HS-5 (cell line): ENCODE measurements around the gene ALDH1L2.
"Not testable (repeated sequence)": the region's sequence is repeated elsewhere in the genome, so short reads cannot be mapped to it uniquely, and the experiment has no call there.

Experiments used
- DNase-seq: peaks from one replicate; pipeline ENCODE4 v3.0.0-alpha.2; 2012; ENCODE audit warnings: low read depth

ALDH1L2 gene

DNA sequence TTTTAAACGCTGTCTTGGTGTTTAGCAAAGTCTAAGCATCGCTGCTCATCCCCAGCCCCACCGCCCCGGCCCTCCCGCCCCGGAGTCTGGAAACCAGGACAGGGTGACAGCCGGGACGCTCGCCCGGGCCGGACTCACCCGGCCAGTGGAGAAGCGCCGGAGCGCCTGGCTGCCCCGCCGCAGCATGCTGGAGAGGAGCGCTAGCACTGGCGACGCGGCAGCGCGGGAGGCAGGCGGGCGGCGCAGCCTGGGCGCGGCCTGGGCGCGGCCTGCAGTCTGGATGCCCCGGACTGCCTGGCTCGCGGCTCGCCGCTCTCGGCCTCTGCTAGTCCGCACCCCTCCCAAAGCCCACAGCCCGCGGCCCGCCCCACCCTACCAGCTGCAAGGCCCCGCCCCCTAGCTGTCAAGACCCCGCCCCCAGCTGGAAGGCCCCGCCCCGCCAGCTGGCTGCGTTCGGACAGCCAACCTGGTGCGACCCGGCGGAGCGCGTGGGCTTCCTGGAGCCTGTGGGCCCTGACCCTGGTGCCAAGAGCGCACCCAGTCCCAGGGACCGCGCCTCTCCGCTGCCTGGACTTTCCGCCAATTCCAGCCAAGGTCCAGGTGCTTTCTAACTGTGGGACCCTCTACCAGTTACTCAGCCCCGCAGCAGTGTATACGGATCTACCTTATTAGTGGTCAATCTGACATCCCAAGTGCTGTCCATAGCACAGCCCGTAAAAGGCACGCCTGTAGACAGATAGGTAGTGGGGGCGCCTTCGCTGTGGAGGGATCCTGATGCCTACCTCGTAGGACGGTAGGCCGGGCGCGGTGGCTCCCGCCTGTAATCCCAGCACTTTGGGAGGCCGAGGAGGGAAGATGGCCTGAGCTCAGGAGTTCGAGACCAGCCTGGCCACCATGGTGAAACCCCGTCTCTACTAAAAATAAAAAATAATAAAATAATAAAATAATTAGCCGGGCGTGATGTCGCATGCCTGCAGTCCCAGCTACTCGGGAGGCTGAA is at the start of gene ALDH1L2:
Gene ALDH1L2, minus strand, starts transcription at position 208 of the 1,000 bp plus-strand sequence. Its CDS starts 22 bp downstream, at position 186.
- DNase-seq = no peak

DNA sequence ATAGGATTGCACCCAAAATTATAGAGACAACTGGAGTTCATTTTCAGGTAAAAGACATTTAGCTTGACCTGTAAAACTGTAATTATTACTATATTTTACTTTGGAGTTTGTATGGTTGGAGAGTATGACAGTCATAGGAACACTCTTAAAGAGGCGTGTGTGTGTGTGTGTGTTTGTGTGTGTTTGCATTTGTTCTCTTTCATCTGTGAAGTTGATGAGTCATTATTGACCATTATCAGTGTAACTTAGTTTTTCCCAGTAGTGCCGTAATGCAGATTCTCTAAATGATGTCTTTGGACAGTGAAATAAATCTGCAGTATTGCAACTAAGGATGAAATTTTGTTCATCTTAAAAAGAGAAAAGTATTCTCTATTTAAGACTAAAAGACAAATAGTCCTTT is 36.3 kb upstream of the ALDH1L2 start:
- DNase-seq = no peak

DNA sequence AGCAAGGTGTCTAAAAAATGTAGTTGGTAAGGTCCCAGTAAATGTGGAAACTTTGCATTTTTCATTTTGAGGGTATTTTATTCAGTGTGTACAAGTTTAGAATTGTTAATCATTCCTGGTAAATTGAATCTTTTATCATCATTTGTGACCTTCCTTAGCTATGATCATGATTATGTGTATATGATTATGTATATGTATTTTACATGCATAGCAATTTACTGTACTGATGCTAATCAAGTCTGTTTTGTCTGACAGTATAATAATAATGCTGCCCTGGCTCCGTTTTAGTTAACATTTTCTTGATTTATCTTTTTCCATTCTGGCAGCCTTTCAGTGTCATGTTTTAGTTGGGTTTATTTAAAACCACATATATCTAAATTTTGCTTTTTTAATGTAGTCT is 32.7 kb upstream of the ALDH1L2 start:
- no peak for DNase-seq

DNA sequence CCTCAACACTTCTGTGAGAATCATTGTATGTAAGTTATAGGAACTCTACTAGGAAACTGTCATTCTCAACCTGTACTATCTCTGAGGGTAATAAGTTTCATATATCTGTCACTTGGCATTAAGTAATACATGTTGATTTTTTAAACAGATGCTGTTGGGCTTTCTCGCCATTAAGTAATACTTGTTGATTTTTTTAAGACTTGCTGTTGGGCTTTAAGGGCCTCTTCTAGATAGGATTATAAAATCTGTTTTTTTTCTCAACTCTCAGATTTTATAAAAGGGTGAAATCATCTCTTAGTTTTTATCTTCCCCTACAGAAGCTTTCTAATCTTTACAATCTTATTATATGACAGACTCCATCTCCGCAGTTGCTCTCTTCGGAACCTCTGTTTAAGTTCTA is 28.8 kb upstream of the ALDH1L2 start:
- DNase-seq = no peak

DNA sequence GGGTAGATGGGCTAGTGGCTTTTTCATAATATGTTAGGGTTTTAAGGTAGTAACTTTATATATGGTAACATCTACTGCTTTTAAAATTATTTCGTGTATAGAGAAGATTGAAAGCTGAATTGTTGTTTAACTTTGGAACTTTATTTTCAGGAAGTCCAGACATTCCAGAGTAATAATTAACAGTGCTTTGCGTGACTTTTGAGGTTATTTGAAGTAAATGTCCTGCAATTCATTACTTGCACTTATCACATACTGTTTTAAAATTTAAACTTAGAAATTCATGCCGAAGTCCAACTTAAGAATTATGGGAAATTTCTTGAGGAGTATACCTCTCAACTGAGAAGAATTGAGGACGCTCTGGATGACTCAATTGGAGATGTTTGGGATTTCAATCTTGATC is 26.6 kb upstream of the ALDH1L2 start:
- no peak for DNase-seq

DNA sequence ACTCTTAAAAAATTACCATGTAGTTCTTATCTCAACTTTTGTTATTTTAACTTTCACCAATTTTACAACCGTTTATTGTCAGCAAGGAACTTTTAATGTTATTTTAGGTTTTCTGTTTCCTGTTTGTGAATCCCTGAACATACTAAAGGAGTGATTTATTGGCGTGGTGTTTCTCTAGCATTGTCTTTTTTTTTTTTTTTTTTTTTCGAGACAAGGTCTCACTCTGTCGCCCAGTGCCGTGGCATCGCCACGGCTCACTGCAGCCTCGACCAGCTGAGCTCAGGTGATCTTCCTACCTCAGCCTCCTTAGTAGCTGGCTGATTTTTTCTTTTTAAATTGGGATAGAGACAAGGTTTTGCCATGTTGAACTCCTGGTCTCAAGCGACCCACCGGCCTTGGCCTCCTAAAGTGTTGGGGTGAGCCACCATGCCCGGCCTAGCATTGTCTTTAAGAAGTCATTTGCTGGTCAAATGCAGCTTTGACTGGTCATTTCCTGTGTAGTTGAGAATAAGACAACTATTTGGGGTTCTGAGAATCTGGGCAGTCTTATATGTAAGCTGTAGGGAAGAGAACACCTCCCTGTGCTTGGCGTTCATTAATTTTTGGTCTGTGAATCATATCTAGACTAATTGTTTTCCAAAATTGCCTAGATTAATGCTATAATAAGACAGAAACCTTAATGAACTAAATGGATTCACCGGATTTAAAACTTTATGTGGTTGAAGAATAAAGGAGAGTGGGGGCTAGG is 25.4 kb upstream of the ALDH1L2 start:
- DNase-seq = no peak

DNA sequence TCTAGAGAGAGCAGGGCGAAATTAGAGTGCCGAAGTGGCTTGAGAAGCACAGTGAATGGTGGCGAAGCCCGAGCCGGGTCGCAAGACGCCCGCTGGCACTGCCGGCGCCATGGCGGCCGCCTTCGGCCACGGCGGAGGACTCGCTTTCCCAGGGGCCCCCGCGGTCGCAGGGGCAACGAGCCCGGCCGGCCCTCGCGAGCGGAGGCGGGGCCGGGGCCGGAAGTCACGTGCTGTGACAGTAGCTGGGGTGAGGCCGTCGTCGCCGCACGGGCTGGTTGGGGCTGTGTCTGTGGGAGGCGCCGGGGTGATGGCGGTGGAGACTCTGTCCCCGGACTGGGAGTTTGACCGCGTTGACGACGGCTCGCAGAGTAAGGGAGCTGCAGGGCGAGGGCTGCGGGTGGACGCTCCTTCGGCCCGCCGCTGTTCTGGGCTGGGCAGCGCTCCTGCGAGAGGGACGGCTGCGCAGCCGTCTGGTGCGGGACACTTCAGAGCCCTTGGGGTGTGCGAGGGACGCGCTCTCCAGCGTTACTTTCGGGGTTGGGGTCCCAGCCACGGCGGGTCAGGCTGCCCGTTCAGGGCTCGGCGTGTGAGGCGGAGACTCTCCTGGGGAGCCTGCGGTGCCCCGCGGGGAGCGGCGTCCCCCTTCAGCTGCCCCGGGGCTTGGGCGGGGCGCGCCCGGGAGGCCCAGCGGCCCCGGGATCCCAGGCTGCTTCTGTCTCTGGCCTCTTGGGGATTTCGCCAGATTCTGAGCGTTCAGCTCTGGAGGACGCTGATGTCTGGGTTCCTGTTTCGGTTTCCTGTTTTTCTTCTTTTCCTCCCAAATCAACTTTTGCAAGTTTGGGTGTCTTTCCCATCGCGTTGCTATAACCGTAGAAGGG is 23.5 kb upstream of the ALDH1L2 start, which contains the start of gene WASHC4:
Gene WASHC4, plus strand, starts transcription at position 238 of the 878 bp plus-strand sequence. Its CDS starts 70 bp downstream, at position 308.
- DNase-seq = peak; percentile 61

DNA sequence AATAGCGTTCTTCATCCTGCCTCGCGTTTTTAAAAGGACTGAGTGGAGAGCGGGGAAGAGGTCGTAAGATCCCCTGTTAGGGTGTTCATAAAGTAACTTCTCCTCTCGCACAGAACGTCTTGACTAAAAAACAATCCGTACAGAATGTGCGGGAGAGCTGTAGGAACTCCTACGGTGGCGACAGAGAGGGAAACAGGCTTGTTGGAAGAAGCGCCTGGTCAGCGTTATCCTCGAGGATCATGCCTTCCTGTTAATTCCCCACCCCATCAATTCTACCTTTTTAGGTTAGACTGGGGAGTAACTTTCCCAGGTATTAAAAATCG is 22.9 kb upstream of the ALDH1L2 start:
- peak; percentile 50 for DNase-seq

DNA sequence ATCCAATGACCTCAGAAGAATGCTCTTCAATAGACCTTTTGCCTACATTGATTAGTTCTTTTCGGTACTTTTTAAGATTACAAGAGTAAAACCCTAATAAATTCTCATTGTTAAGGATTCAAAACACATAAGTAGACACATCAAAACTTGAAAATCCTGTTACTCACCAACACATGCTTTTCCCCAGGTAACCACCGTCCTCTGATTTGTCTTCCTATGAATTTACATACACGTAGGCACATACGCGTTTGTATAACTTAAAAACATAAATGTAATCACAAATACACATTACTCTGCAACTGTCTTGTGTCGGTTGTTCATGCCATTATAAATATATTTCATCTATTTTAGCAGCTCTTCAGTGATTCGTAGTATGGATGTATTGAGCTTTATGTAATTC is 22.4 kb upstream of the ALDH1L2 start:
- no peak for DNase-seq

DNA sequence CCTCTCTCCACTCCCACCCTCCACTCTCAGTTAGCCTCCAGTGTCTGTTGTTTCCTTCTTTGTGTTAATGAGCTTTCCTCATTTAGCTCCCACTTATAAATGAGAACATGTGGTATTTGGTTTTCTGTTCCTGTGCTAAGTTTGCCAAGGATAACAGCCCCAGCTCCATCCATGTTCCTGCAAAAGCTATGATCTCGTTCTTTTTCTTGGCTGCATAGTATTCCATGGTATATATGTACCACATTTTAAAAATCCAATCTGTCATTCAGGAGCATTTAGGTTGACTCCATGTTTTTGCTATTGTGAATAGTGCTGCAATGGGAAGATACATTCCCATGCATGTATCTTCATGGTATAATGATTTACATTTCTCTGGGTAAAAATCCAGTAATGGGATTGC is 20.5 kb upstream of the ALDH1L2 start:
- DNase-seq = no peak

DNA sequence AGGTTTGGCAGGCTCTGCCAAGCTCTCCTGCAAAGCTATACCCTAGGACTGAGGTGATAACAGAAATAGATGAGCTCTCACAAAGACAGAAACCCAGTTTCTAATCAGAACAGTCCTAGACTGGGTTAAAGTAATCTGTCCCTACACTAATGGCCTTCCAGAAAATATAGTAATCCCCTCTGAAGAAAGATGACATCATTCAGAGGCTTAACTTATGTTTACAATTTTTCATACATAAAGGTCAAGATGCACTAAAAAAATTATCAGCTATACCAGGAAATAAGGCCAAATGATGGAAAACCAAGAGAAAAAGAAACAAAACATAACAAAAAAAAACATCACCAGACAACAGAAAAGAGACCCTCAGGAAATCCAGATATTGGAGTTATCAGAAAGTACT is 18.4 kb upstream of the ALDH1L2 start:
- DNase-seq = no peak

DNA sequence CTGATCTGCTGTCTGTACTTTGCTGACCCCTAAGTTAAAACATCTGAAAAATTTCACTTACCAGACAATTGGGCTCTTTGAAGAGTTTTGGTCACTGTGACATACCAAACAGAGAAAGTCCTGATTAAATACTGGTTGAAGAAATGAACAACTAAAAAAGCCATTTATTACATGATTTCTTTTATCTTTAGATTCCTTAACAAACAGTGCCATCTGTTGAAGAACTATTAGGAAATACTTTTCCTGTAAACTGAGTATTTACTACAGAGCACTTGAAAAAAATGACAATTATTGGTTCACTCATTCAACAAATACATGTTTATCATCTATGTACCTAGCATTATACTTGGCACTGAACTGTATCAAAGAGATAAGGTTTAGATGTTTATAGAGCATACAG is 16.7 kb upstream of the ALDH1L2 start:
- DNase-seq = no peak

DNA sequence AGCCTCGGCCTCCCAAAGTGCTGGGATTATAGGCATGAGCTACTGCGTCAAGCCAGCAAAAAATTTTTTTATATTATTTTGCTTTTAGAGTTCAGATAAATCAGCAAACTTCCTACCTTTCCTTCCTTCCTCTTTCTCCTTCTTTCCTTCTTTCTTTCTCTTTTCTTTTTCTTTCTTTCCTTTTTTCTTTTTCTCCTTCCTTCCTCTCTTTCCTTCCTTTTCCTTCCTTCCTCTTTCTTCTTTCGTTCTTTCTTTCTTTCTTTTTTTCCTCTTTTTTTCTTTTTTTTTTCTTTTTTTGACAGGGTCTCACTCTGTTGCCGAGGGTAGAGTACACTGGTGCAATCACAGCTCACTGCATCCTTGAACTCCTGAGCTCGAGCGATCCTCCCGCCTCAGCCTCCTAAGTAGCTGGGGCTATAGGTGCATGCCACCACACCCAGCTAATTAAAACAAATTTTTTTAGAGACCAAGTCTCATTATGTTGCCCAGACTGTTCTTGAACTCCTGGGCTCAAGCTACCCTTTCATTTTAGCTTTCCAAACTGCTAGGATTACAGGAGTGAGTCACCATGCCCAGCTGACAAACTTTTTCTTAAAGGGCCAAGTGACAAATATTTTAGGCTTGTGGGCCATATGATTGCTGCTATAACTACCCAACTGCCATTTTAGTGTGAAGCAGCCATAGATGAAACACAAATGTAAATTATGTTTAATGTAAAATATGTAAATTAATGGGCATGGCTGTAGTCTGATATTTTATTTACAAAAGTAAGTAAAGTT is 16.1 kb upstream of the ALDH1L2 start:
- peak; percentile 45 for DNase-seq

DNA sequence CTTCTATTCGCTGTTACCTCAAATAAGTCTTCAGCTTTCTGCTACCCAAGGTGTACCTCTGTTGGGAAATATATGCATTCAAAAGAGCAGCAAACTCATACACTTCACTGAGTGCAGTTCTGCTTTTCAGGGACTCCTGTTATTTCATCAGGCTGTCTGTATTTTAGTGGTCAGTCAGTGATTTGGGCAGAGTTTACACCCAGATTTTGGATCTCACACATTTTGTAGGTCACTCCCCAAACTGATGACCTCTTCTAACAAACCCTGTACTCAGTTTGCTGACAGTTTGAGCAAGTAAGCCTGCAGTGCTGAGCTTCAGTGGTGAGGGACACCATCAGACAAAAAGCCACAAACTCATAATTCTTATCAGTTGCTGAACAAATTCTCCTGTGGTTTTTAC is 15.1 kb upstream of the ALDH1L2 start:
- no peak for DNase-seq

DNA sequence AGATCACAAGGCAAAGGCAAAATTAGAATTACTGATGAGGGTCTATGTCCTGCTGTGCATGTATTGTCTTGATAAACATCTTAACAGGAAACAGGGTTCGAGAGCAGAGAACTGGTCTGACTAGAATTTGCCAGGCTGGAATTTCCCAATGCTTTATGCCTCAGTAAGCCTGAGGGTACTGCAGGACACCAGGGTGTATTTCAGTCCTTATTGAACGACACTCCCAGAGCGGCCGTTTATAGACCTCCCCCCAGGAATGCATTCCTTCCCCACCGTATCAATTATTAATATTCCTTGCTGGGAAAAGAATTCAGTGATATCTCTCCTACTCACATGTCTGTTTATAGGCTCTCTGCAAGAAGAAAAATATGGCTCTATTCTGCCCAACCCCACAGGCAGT is 11.1 kb upstream of the ALDH1L2 start:
- DNase-seq = not testable (repeated sequence)

DNA sequence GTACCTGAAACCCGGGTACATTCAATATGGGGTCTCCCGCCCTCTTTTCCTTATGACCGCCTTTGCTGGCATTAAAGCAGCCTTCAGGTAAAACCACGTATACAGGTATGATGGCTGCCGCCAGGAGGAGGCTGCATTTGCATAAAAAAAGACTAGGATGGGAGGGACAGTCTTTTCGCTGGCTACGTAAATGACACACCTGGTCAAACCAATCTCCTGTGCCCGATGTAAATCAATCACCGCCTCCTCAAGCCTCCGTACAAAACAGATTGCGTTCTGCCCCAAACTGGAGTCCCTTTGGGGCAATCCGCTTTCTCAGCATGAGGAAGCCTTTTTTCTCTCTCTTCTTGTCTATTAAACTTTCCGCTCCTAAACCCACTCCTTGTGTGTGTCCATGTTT is 8.1 kb upstream of the ALDH1L2 start:
- DNase-seq = no peak

DNA sequence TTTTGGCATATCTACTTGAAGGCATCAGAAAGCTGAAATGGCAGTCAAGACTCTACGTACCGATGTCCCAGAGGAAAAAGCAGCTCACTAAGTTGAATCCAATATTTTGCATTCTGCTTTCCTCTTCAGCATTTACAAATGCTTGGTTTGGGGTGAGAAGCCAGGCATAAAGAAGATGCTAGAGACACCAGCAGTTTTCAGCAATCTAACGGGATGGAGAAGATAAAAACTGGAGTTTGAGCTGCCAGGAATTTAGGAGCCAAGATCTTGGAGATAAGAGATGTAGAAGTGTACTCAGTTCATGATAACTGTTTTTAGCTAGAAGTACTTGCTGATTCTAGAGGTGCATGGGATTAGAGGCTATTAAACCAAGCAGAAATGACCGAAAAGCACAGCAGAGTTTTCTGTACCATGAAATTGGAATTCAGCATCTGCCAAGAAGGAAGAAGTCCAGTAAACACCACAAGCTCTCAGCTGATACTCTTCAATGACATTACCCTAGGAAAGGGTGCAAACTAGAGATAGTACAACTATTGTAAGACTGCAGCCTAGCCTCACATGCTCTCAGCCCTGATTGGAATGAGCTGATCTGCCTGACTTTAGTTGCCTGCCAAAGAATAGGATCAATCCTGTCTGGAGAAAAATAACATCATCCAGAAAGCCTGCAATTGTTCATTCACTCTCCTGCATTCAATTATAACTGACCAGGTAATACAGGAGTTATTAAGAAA is 7.4 kb upstream of the ALDH1L2 start:
- DNase-seq = no peak

DNA sequence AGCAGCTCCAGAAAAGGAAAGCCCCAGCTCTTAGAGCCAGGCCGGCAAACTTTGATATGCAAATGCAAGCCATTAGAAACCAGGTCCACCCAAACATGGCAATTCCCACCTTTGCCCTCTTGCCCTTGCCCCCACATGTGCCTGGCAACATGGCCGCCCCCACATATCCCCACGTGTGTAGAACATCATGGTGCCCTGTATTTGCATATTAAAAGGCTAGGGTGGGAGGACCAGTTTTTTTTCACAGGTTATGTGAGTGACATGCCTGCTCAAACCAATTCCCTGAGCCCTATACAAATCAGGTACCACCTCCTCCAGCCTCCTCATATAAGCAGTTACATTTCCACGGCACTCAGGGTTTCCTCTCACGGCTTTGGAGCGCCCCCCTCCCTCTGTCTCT is 6.1 kb upstream of the ALDH1L2 start:
- no peak for DNase-seq

DNA sequence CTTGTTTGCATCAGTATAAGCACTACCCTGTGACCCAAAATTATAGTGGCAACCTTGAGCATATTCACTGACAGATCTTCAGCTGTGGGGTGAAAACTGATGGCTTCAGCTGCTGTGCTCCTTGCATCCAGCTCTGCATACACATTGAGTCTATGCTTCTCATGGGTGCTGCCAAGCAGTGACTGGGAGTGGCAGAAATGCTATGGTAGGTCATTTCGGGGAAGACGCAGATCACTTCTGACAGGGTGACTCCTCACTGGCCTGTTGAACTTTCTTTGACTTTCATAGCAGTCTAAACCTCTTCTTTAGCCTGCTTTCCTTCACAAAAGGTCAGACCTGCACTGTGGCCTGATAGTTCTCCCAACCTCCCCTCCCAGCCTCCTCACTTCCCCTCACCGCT is 5.6 kb upstream of the ALDH1L2 start:
- DNase-seq = no peak

DNA sequence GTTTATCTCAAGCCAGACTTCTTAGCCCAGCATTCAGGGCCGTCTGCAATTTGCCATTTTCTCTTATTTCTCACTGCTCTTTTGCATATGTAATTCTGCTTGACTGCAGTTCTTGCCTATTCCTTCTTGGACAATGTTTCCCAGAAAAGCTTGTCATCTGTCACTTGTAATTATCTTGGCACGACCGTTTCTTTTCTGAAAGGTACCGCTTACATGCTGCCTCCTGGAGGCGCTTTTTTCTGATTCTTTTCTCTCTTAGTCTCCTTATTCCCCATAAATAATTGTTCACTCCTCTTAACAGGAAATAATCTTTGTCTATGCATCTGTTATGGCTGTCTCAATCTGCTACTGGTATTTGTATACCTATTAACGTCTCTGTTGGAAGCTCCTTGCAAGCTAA is 1.2 kb upstream of the ALDH1L2 start:
- DNase-seq = no peak
